ENCODE measurements around the gene ADRA1B. TPM values are rescaled to one million over a fixed set of nuclear protein-coding genes. Genes with fewer than 3 reads are reported as not detected.

ADRA1B gene
- total and polyA plus RNA-seq, 2 of the 8 experiments (the other 6 are each of a cell fraction or from before 2014, with no cell fraction given) = not detected

DNA sequence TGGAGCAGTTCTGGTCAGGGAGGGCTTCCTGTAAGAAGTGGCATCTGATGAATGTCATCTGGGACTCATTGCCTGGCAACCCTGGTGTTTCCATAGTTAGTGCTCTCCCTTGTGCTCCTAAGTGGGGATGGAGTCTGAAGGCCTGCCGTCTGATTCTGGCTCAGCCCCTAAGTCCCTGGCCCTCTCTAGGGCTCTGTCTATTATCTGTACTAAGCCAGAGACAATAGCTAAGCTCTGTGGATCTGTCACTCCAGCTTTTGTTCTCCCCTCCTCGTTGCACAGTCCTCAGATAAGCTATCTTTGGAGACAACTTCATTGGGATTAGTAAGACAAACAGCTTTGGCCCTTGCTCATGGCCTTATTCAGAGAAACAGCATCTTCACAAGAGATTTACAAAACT, 62.1 kb downstream of the ADRA1B start (continued):
- TF ChIP-seq, protein P1, sequence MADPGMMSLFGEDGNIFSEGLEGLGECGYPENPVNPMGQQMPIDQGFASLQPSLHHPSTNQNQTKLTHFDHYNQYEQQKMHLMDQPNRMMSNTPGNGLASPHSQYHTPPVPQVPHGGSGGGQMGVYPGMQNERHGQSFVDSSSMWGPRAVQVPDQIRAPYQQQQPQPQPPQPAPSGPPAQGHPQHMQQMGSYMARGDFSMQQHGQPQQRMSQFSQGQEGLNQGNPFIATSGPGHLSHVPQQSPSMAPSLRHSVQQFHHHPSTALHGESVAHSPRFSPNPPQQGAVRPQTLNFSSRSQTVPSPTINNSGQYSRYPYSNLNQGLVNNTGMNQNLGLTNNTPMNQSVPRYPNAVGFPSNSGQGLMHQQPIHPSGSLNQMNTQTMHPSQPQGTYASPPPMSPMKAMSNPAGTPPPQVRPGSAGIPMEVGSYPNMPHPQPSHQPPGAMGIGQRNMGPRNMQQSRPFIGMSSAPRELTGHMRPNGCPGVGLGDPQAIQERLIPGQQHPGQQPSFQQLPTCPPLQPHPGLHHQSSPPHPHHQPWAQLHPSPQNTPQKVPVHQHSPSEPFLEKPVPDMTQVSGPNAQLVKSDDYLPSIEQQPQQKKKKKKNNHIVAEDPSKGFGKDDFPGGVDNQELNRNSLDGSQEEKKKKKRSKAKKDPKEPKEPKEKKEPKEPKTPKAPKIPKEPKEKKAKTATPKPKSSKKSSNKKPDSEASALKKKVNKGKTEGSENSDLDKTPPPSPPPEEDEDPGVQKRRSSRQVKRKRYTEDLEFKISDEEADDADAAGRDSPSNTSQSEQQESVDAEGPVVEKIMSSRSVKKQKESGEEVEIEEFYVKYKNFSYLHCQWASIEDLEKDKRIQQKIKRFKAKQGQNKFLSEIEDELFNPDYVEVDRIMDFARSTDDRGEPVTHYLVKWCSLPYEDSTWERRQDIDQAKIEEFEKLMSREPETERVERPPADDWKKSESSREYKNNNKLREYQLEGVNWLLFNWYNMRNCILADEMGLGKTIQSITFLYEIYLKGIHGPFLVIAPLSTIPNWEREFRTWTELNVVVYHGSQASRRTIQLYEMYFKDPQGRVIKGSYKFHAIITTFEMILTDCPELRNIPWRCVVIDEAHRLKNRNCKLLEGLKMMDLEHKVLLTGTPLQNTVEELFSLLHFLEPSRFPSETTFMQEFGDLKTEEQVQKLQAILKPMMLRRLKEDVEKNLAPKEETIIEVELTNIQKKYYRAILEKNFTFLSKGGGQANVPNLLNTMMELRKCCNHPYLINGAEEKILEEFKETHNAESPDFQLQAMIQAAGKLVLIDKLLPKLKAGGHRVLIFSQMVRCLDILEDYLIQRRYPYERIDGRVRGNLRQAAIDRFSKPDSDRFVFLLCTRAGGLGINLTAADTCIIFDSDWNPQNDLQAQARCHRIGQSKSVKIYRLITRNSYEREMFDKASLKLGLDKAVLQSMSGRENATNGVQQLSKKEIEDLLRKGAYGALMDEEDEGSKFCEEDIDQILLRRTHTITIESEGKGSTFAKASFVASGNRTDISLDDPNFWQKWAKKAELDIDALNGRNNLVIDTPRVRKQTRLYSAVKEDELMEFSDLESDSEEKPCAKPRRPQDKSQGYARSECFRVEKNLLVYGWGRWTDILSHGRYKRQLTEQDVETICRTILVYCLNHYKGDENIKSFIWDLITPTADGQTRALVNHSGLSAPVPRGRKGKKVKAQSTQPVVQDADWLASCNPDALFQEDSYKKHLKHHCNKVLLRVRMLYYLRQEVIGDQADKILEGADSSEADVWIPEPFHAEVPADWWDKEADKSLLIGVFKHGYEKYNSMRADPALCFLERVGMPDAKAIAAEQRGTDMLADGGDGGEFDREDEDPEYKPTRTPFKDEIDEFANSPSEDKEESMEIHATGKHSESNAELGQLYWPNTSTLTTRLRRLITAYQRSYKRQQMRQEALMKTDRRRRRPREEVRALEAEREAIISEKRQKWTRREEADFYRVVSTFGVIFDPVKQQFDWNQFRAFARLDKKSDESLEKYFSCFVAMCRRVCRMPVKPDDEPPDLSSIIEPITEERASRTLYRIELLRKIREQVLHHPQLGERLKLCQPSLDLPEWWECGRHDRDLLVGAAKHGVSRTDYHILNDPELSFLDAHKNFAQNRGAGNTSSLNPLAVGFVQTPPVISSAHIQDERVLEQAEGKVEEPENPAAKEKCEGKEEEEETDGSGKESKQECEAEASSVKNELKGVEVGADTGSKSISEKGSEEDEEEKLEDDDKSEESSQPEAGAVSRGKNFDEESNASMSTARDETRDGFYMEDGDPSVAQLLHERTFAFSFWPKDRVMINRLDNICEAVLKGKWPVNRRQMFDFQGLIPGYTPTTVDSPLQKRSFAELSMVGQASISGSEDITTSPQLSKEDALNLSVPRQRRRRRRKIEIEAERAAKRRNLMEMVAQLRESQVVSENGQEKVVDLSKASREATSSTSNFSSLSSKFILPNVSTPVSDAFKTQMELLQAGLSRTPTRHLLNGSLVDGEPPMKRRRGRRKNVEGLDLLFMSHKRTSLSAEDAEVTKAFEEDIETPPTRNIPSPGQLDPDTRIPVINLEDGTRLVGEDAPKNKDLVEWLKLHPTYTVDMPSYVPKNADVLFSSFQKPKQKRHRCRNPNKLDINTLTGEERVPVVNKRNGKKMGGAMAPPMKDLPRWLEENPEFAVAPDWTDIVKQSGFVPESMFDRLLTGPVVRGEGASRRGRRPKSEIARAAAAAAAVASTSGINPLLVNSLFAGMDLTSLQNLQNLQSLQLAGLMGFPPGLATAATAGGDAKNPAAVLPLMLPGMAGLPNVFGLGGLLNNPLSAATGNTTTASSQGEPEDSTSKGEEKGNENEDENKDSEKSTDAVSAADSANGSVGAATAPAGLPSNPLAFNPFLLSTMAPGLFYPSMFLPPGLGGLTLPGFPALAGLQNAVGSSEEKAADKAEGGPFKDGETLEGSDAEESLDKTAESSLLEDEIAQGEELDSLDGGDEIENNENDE (IDR thresholded peaks at IDR 0.05; ENCODE audit: insufficient replicate concordance, low read length) = no peak
- TF ChIP-seq RNF2 (IDR thresholded peaks at IDR 0.05; ENCODE audit: borderline replicate concordance, low read depth, low read length, missing control alignments, poor library complexity, severe bottlenecking) = no peak
